GM23338 (cell line): ENCODE measurements around the gene RGS3. TPM values are rescaled to one million over a fixed set of nuclear protein-coding genes. Genes with fewer than 3 reads are reported as not detected.

Source experiments
- ATAC-seq: fragments of 200-7000 bp; cut with Tn5 transposase; 3 replicates; pipeline ENCODE4 v1.9.1; 2020
- DNase-seq: peaks from one replicate; pipeline ENCODE4 v3.0.0-alpha.2; 2015; ENCODE audit warnings: low spot score
- H2AFZ ChIP-seq: fragments of 200-600 bp; sonication (generic); 2 replicates; pipeline ENCODE4 v1.8.0; 2016; ENCODE audit warnings: antibody characterized with exemption, mild to moderate bottlenecking, moderate library complexity
- H3F3A ChIP-seq: fragments of 200-600 bp; sonication (generic); replicated peaks from 2 replicates; pipeline ENCODE4 v1.8.0; 2017; ENCODE audit warnings: antibody characterized with exemption, mixed run types, low read depth
- H3K27ac ChIP-seq: fragments of 200-600 bp; sonication (generic); 2 replicates; pipeline ENCODE4 v1.6.1; 2016; ENCODE audit warnings: low read depth
- H3K27me3 ChIP-seq: fragments of 200-600 bp; sonication (generic); 2 replicates; pipeline ENCODE4 v1.8.0; 2016; ENCODE audit warnings: mild to moderate bottlenecking, mixed run types, moderate library complexity; ENCODE audit not compliant: insufficient read depth
- H3K36me3 ChIP-seq: fragments of 200-600 bp; sonication (generic); 2 replicates; pipeline ENCODE4 v1.8.0; 2016; ENCODE audit warnings: mild to moderate bottlenecking; ENCODE audit not compliant: insufficient read depth
- H3K4me1 ChIP-seq: fragments of 200-600 bp; sonication (generic); 2 replicates; pipeline ENCODE4 v1.8.0; 2016; ENCODE audit warnings: mild to moderate bottlenecking, moderate library complexity; ENCODE audit not compliant: insufficient read depth
- H3K4me2 ChIP-seq: fragments of 200-600 bp; sonication (generic); 2 replicates; pipeline ENCODE4 v1.7.1; 2017; ENCODE audit warnings: mixed run types
- H3K4me3 ChIP-seq: fragments of 200-600 bp; sonication (generic); 2 replicates; pipeline ENCODE4 v1.6.1; 2016; ENCODE audit warnings: mixed run types
- H3K79me2 ChIP-seq: fragments of 200-600 bp; sonication (generic); replicated peaks from 2 replicates; pipeline ENCODE4 v1.8.0; 2017; ENCODE audit warnings: mild to moderate bottlenecking; ENCODE audit not compliant: insufficient read depth
- H3K9me2 ChIP-seq: fragments of 200-600 bp; sonication (generic); 2 replicates; pipeline ENCODE4 v1.8.0; 2017; ENCODE audit not compliant: insufficient read depth
- H4K20me1 ChIP-seq: fragments of 200-600 bp; sonication (generic); replicated peaks from 2 replicates; pipeline ENCODE4 v1.8.0; 2017; ENCODE audit warnings: mild to moderate bottlenecking; ENCODE audit not compliant: insufficient read depth
- H3K27ac Mint-ChIP-seq: 2 replicates; pipeline ENCODE4 v1.8.0; 2020; ENCODE audit warnings: inconsistent platforms, mild to moderate bottlenecking, moderate library complexity, mixed read lengths
- H3K27me3 Mint-ChIP-seq: 3 replicates; pipeline ENCODE4 v1.8.0; 2022; ENCODE audit warnings: low read depth, mild to moderate bottlenecking, moderate library complexity, mixed read lengths, inconsistent platforms; ENCODE audit not compliant: insufficient read depth, poor library complexity
- H3K36me3 Mint-ChIP-seq: 3 replicates; pipeline ENCODE4 v1.8.0; 2021; ENCODE audit warnings: low read depth, mild to moderate bottlenecking, inconsistent platforms, moderate library complexity, mixed read lengths
- H3K4me1 Mint-ChIP-seq: 3 replicates; pipeline ENCODE4 v1.8.0; 2020; ENCODE audit warnings: mild to moderate bottlenecking, inconsistent platforms, mixed read lengths
- H3K4me3 Mint-ChIP-seq: 3 replicates; pipeline ENCODE4 v1.8.0; 2021; ENCODE audit warnings: moderate library complexity, mild to moderate bottlenecking, inconsistent platforms, mixed read lengths
- H3K9me3 Mint-ChIP-seq: 3 replicates; pipeline ENCODE4 v1.8.0; 2020; ENCODE audit warnings: moderate library complexity, mild to moderate bottlenecking, inconsistent platforms, mixed read lengths
- CREB1 ChIP-seq: fragments of 250-450 bp; sonication (Bioruptor Pico); IDR thresholded peaks from 2 replicates; pipeline ENCODE4 v1.5.0; 2020; ENCODE audit warnings: low read depth, mild to moderate bottlenecking, moderate library complexity
- EZH2 ChIP-seq: fragments of 200-600 bp; sonication (generic); IDR thresholded peaks from one replicate; pipeline ENCODE4 v1.8.0; 2017; ENCODE audit warnings: antibody characterized with exemption, mild to moderate bottlenecking, low read depth; ENCODE audit not compliant: unreplicated experiment
- EZH2phosphoT487 ChIP-seq: fragments of 200-600 bp; sonication (generic); IDR thresholded peaks from one replicate; pipeline ENCODE4 v1.8.1; 2018; ENCODE audit warnings: antibody characterized with exemption; ENCODE audit not compliant: unreplicated experiment
- JUNB ChIP-seq: IDR thresholded peaks from one replicate; pipeline ENCODE4 v1.6.1; 2016; ENCODE audit warnings: antibody characterized with exemption; ENCODE audit not compliant: unreplicated experiment
- NANOG ChIP-seq: IDR thresholded peaks from 2 replicates; pipeline ENCODE4 v1.6.1; 2016; ENCODE audit warnings: antibody characterized with exemption, borderline replicate concordance
- POLR2AphosphoS5 ChIP-seq: IDR thresholded peaks from 2 replicates; pipeline ENCODE4 v1.6.1; 2016; ENCODE audit warnings: antibody characterized with exemption, low read depth
- STAT1 ChIP-seq: IDR thresholded peaks from one replicate; pipeline ENCODE4 v1.6.1; 2016; ENCODE audit warnings: antibody characterized with exemption; ENCODE audit not compliant: unreplicated experiment
- ZNF114 ChIP-seq: fragments of 250-450 bp; sonication (Bioruptor Pico); IDR thresholded peaks from 2 replicates; pipeline ENCODE4 v1.5.0; 2020; ENCODE audit warnings: mild to moderate bottlenecking, moderate library complexity
- ZNF331 ChIP-seq: fragments of 250-450 bp; sonication (Bioruptor Pico); IDR thresholded peaks from 2 replicates; pipeline ENCODE4 v1.5.0; 2020; ENCODE audit warnings: low read depth, mild to moderate bottlenecking, moderate library complexity
- polyA plus RNA-seq: library from polyadenylated mRNA; unstranded; fragments of >200 nt; fragmentation: Nextera tagmentation; extraction: Ambion mirVana; gene quantifications from 2 replicates; pipeline ENCODE4 v1.2.1, GENCODE V29; 2016
- total RNA-seq: library from RNA; depleted of rRNA; stranded (reverse); fragments of >200 nt; shearing (Covaris generic); gene quantifications from 2 replicates; pipeline ENCODE4 v1.2.3, GENCODE V29; 2014
- TF ChIP-seq, protein P1 (sequence below): IDR thresholded peaks from 2 replicates; pipeline ENCODE4 v1.6.1; 2016; ENCODE audit warnings: antibody characterized with exemption
- TF ChIP-seq, protein P2 (sequence below), 2 experiments: fragments of 200-600 bp in 1 of 2; sonication (generic) in 1 of 2; conservative IDR thresholded peaks; 2 replicates each; pipeline versions ENCODE4 v1.5.1 to v1.6.1; 2016 to 2017; ENCODE audit warnings: antibody characterized with exemption in 2 of 2, low read depth in 2 of 2, mild to moderate bottlenecking in 2 of 2, moderate library complexity in 1 of 2
- TF ChIP-seq, protein P3 (sequence below): fragments of 250-450 bp; sonication (Bioruptor Pico); IDR thresholded peaks from 2 replicates; pipeline ENCODE4 v1.5.0; 2020; ENCODE audit warnings: mild to moderate bottlenecking, moderate library complexity
- TF ChIP-seq, protein P4 (sequence below): IDR thresholded peaks from one replicate; pipeline ENCODE4 v1.6.1; 2018; ENCODE audit warnings: antibody characterized with exemption; ENCODE audit not compliant: unreplicated experiment

The RGS3 gene
- total and polyA plus RNA-seq, 2 experiments from 2014 or later = 14.2 to 24.3 TPM

DNA sequence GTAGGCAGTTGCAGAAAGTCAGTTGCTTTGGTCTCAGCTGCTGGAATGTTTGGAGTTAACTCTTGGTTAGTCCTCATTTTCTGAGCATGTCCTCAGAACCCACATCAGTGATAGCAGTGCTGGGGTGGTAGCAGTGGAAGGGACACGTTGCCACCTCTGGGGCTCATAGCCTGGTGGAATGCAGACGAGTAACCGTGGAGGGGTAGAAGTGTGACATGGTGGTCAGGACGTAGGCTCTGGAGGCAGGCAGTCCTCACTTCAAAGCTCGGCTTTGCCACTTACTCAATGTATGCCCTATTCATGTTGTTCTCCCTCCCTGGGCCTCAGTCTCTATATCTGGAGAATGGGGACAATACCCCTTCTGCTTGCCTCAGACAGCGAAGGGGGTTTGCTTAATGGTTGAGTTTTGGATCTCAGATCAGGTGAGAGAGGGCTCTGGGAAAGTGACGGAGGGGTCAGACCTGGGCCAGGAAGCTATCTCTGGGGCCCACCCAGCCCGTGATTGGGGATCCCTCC, 62.8 kb downstream of the RGS3 start:
- H3K27ac Mint-ChIP-seq = no peak overlapping the region
- no peaks in the 10 kb centered on the region for H3K9me2 ChIP-seq
- no peak overlapping the region for H3K27ac ChIP-seq
- H3K4me3 ChIP-seq = no peak overlapping the region
- no peaks in the 10 kb centered on the region for H3F3A ChIP-seq
- no peak overlapping the region for H3K4me2 ChIP-seq
- no peaks in the 10 kb centered on the region for H3K36me3 ChIP-seq
- H2AFZ ChIP-seq = no peak overlapping the region
- H3K79me2 ChIP-seq = no peaks in the 10 kb centered on the region
- H3K27me3 ChIP-seq = no peaks in the 10 kb centered on the region
- TF ChIP-seq, protein P1, sequence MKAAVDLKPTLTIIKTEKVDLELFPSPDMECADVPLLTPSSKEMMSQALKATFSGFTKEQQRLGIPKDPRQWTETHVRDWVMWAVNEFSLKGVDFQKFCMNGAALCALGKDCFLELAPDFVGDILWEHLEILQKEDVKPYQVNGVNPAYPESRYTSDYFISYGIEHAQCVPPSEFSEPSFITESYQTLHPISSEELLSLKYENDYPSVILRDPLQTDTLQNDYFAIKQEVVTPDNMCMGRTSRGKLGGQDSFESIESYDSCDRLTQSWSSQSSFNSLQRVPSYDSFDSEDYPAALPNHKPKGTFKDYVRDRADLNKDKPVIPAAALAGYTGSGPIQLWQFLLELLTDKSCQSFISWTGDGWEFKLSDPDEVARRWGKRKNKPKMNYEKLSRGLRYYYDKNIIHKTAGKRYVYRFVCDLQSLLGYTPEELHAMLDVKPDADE = no peak
- no peak for TF ChIP-seq NANOG
- TF ChIP-seq, protein P2, sequence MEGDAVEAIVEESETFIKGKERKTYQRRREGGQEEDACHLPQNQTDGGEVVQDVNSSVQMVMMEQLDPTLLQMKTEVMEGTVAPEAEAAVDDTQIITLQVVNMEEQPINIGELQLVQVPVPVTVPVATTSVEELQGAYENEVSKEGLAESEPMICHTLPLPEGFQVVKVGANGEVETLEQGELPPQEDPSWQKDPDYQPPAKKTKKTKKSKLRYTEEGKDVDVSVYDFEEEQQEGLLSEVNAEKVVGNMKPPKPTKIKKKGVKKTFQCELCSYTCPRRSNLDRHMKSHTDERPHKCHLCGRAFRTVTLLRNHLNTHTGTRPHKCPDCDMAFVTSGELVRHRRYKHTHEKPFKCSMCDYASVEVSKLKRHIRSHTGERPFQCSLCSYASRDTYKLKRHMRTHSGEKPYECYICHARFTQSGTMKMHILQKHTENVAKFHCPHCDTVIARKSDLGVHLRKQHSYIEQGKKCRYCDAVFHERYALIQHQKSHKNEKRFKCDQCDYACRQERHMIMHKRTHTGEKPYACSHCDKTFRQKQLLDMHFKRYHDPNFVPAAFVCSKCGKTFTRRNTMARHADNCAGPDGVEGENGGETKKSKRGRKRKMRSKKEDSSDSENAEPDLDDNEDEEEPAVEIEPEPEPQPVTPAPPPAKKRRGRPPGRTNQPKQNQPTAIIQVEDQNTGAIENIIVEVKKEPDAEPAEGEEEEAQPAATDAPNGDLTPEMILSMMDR (conservative IDR thresholded peaks at IDR 0.05; ENCODE audit: low read depth in 2 of 2) = no peak
- TF ChIP-seq STAT1 = no peak
- TF ChIP-seq CREB1 (CRISPR knock-in tag) = no peak
- no peak for TF ChIP-seq ZNF114 (CRISPR knock-in tag)
- TF ChIP-seq EZH2 = no peak
- TF ChIP-seq JUNB = no peak
- TF ChIP-seq, protein P3, sequence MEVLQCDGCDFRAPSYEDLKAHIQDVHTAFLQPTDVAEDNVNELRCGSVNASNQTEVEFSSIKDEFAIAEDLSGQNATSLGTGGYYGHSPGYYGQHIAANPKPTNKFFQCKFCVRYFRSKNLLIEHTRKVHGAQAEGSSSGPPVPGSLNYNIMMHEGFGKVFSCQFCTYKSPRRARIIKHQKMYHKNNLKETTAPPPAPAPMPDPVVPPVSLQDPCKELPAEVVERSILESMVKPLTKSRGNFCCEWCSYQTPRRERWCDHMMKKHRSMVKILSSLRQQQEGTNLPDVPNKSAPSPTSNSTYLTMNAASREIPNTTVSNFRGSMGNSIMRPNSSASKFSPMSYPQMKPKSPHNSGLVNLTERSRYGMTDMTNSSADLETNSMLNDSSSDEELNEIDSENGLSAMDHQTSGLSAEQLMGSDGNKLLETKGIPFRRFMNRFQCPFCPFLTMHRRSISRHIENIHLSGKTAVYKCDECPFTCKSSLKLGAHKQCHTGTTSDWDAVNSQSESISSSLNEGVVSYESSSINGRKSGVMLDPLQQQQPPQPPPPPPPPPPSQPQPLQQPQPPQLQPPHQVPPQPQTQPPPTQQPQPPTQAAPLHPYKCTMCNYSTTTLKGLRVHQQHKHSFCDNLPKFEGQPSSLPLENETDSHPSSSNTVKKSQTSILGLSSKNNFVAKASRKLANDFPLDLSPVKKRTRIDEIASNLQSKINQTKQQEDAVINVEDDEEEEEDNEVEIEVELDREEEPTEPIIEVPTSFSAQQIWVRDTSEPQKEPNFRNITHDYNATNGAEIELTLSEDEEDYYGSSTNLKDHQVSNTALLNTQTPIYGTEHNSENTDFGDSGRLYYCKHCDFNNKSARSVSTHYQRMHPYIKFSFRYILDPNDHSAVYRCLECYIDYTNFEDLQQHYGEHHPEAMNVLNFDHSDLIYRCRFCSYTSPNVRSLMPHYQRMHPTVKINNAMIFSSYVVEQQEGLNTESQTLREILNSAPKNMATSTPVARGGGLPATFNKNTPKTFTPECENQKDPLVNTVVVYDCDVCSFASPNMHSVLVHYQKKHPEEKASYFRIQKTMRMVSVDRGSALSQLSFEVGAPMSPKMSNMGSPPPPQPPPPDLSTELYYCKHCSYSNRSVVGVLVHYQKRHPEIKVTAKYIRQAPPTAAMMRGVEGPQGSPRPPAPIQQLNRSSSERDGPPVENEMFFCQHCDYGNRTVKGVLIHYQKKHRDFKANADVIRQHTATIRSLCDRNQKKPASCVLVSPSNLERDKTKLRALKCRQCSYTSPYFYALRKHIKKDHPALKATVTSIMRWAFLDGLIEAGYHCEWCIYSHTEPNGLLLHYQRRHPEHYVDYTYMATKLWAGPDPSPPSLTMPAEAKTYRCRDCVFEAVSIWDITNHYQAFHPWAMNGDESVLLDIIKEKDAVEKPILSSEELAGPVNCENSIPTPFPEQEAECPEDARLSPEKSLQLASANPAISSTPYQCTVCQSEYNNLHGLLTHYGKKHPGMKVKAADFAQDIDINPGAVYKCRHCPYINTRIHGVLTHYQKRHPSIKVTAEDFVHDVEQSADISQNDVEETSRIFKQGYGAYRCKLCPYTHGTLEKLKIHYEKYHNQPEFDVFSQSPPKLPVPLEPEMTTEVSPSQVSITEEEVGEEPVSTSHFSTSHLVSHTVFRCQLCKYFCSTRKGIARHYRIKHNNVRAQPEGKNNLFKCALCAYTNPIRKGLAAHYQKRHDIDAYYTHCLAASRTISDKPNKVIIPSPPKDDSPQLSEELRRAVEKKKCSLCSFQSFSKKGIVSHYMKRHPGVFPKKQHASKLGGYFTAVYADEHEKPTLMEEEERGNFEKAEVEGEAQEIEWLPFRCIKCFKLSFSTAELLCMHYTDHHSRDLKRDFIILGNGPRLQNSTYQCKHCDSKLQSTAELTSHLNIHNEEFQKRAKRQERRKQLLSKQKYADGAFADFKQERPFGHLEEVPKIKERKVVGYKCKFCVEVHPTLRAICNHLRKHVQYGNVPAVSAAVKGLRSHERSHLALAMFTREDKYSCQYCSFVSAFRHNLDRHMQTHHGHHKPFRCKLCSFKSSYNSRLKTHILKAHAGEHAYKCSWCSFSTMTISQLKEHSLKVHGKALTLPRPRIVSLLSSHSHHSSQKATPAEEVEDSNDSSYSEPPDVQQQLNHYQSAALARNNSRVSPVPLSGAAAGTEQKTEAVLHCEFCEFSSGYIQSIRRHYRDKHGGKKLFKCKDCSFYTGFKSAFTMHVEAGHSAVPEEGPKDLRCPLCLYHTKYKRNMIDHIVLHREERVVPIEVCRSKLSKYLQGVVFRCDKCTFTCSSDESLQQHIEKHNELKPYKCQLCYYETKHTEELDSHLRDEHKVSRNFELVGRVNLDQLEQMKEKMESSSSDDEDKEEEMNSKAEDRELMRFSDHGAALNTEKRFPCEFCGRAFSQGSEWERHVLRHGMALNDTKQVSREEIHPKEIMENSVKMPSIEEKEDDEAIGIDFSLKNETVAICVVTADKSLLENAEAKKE (CRISPR knock-in tag) = no peak
- TF ChIP-seq ZNF331 (CRISPR knock-in tag) = no peak
- TF ChIP-seq, protein P4, sequence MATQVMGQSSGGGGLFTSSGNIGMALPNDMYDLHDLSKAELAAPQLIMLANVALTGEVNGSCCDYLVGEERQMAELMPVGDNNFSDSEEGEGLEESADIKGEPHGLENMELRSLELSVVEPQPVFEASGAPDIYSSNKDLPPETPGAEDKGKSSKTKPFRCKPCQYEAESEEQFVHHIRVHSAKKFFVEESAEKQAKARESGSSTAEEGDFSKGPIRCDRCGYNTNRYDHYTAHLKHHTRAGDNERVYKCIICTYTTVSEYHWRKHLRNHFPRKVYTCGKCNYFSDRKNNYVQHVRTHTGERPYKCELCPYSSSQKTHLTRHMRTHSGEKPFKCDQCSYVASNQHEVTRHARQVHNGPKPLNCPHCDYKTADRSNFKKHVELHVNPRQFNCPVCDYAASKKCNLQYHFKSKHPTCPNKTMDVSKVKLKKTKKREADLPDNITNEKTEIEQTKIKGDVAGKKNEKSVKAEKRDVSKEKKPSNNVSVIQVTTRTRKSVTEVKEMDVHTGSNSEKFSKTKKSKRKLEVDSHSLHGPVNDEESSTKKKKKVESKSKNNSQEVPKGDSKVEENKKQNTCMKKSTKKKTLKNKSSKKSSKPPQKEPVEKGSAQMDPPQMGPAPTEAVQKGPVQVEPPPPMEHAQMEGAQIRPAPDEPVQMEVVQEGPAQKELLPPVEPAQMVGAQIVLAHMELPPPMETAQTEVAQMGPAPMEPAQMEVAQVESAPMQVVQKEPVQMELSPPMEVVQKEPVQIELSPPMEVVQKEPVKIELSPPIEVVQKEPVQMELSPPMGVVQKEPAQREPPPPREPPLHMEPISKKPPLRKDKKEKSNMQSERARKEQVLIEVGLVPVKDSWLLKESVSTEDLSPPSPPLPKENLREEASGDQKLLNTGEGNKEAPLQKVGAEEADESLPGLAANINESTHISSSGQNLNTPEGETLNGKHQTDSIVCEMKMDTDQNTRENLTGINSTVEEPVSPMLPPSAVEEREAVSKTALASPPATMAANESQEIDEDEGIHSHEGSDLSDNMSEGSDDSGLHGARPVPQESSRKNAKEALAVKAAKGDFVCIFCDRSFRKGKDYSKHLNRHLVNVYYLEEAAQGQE = no peak
- TF ChIP-seq POLR2AphosphoS5 = no peak
- no peak for TF ChIP-seq EZH2phosphoT487
- DNase-seq (no peak), ATAC-seq (no peak)
- no peaks in the 10 kb centered on the region for H3K36me3 Mint-ChIP-seq
- H3K4me1 Mint-ChIP-seq = peaks cover 15% of the 10 kb centered on the region
- H3K4me1 ChIP-seq = no peaks in the 10 kb centered on the region
- no peak overlapping the region for H3K4me3 Mint-ChIP-seq
- peaks cover 6% of the 10 kb centered on the region for H3K27me3 Mint-ChIP-seq
- no peaks in the 10 kb centered on the region for H4K20me1 ChIP-seq
- H3K9me3 Mint-ChIP-seq = no peaks in the 10 kb centered on the region
